K562 (cell line): ENCODE data around the gene FRMPD1. TPM values are rescaled to one million over a fixed set of nuclear protein-coding genes. Genes with fewer than 3 reads are reported as not detected.

ENCODE experiments used
- ATAC-seq: fragments of 200-7000 bp; cut with Tn5 transposase; 3 replicates; pipeline ENCODE4 v1.9.1; 2020; ENCODE audit warnings: moderate library complexity
- BruUV-seq: library from RNA; stranded (reverse); fragments of 400-500 nt; replicated peaks from 2 replicates; lab custom pipeline; 2021; lab: Mats Ljungman, UMichigan
- CTCF ChIA-PET: fragments of 300-600 bp; formaldehyde crosslinking; extraction: SDS; loops from one replicate; lab custom pipeline; 2021; ENCODE audit warnings: low intra/inter-chr PET ratio; lab: Yijun Ruan, JAX
- POLR2A ChIA-PET: fragments of 300-600, 350-650 bp; sonication (Branson Sonifier 250); formaldehyde crosslinking; extraction: SDS; loops from one replicate; lab custom pipeline; 2021; ENCODE audit warnings: antibody characterized with exemption, inconsistent platforms; lab: Yijun Ruan, JAX
- DNase-seq, 4 experiments: peaks; one replicate each; pipeline versions ENCODE4 v3.0.0 to v3.0.0-alpha.2; 2011 to 2018; ENCODE audit warnings: low spot score in 3 of 4, mixed read lengths in 3 of 4; ENCODE audit errors: extremely low read depth in 1 of 4
- FAIRE-seq: peaks from 2 replicates; lab custom pipeline; 2011; peaks lifted over from hg19 to GRCh38; lab: Jason Lieb, UNC
- H2AFZ ChIP-seq: 2 replicates; pipeline ENCODE4 v1.6.0; 2011; ENCODE audit warnings: low read depth, low read length, control low read depth, inconsistent platforms
- H3K27ac ChIP-seq: fragments of 200-600 bp; 3 replicates; pipeline ENCODE4 v1.8.0; 2011; ENCODE audit warnings: low read depth, mild to moderate bottlenecking, control low read depth, inconsistent platforms, low read length, moderate library complexity, mixed read lengths; ENCODE audit errors: extremely low read depth
- H3K27me3 ChIP-seq, 2 experiments: fragments of 300-600 bp in 1 of 2; 2 replicates in 1 of 2; 3 replicates in 1 of 2; pipeline versions ENCODE4 v1.6.0 to v1.8.0; 2011; ENCODE audit warnings: inconsistent platforms in 2 of 2, low read length in 2 of 2, mild to moderate bottlenecking in 1 of 2, mixed read lengths in 1 of 2, moderate library complexity in 1 of 2; ENCODE audit not compliant: control insufficient read depth in 2 of 2, insufficient read depth in 2 of 2
- H3K36me3 ChIP-seq: fragments of 300-600 bp; 3 replicates; pipeline ENCODE4 v1.8.0; 2011; ENCODE audit warnings: mild to moderate bottlenecking, low read length, inconsistent platforms; ENCODE audit not compliant: control insufficient read depth, insufficient read depth
- H3K4me1 ChIP-seq, 2 experiments: fragments of 200-600 bp in 1 of 2; replicated peaks in 1 of 2; 2 replicates in 1 of 2; 3 replicates in 1 of 2; pipeline versions ENCODE4 v1.5.1 to v1.8.0; 2011; ENCODE audit warnings: inconsistent platforms in 2 of 2, low read length in 2 of 2, mild to moderate bottlenecking in 1 of 2, mixed read lengths in 1 of 2, moderate library complexity in 1 of 2; ENCODE audit not compliant: control insufficient read depth in 2 of 2, insufficient read depth in 2 of 2
- H3K4me2 ChIP-seq: 2 replicates; pipeline ENCODE4 v1.6.1; 2011; ENCODE audit warnings: low read length, control low read depth, inconsistent platforms, mixed read lengths; ENCODE audit not compliant: insufficient read depth
- H3K4me3 ChIP-seq: fragments of 200-600 bp; sonication (generic), shearing (Covaris generic); 2 replicates; pipeline ENCODE4 v1.5.1; 2016; ENCODE audit warnings: control low read depth, inconsistent platforms
- H3K79me2 ChIP-seq: fragments of 200-600 bp; 3 replicates; pipeline ENCODE4 v1.8.0; 2011; ENCODE audit warnings: low read length, inconsistent platforms; ENCODE audit not compliant: control insufficient read depth, insufficient read depth
- H3K9ac ChIP-seq, 2 experiments: 2 replicates each; pipeline versions ENCODE4 v1.6.0 to v1.6.1; 2011; ENCODE audit warnings: low read depth in 2 of 2, low read length in 2 of 2, control low read depth in 1 of 2, inconsistent platforms in 1 of 2, mild to moderate bottlenecking in 1 of 2, mixed read lengths in 1 of 2; ENCODE audit not compliant: insufficient read depth in 1 of 2
- H3K9me1 ChIP-seq: one replicate; pipeline ENCODE4 v1.6.0; 2011; ENCODE audit warnings: inconsistent platforms, mild to moderate bottlenecking, low read length, moderate library complexity; ENCODE audit not compliant: control insufficient read depth, insufficient read depth
- H3K9me3 ChIP-seq: replicated peaks from 2 replicates; pipeline ENCODE4 v1.5.1; 2011; ENCODE audit warnings: low read depth, low read length, inconsistent platforms; ENCODE audit not compliant: control insufficient read depth, insufficient read depth
- H4K20me1 ChIP-seq: replicated peaks from 2 replicates; pipeline ENCODE4 v1.6.1; 2011; ENCODE audit warnings: low read length, inconsistent platforms, mixed read lengths; ENCODE audit not compliant: control insufficient read depth, insufficient read depth
- CBFA2T3 ChIP-seq: fragments of 450-650 bp; IDR thresholded peaks from 2 replicates; pipeline ENCODE4 v1.6.1; 2017
- CEBPZ ChIP-seq: fragments of 150-350 bp; IDR thresholded peaks from 2 replicates; pipeline ENCODE4 v1.6.1; 2014; ENCODE audit warnings: low read depth, mild to moderate bottlenecking, low read length, borderline replicate concordance
- HDAC3 ChIP-seq: fragments of 450-650 bp; IDR thresholded peaks from 2 replicates; pipeline ENCODE4 v1.6.1; 2018; ENCODE audit warnings: borderline replicate concordance, mild to moderate bottlenecking, moderate library complexity; ENCODE audit not compliant: partially characterized antibody
- ILF3 ChIP-seq: fragments of 450-650 bp; IDR thresholded peaks from 2 replicates; pipeline ENCODE4 v1.6.1; 2018; ENCODE audit warnings: antibody characterized with exemption, mild to moderate bottlenecking, moderate library complexity, borderline replicate concordance
- PHF20 ChIP-seq: fragments of 450-650 bp; IDR thresholded peaks from 2 replicates; pipeline ENCODE4 v1.6.1; 2018; ENCODE audit not compliant: partially characterized antibody
- PTTG1 ChIP-seq: fragments of 450-650 bp; IDR thresholded peaks from 2 replicates; pipeline ENCODE4 v1.6.1; 2016; ENCODE audit warnings: low read depth, mild to moderate bottlenecking, missing genetic modification characterization, missing compliant biosample characterization
- TAF1 ChIP-seq: IDR thresholded peaks from 2 replicates; pipeline ENCODE4 v1.6.1; 2011; ENCODE audit warnings: mild to moderate bottlenecking, low read length, moderate library complexity; ENCODE audit not compliant: insufficient read depth, control insufficient read depth, severe bottlenecking; ENCODE audit errors: extremely low read depth
- UBTF ChIP-seq, 2 experiments: IDR thresholded peaks; 2 replicates each; pipeline ENCODE4 v1.6.1; 2012; ENCODE audit warnings: improper control_type of control experiment in 2 of 2, low read depth in 2 of 2, low read length in 2 of 2, borderline replicate concordance in 1 of 2
- ZBTB8A ChIP-seq: fragments of 450-650 bp; IDR thresholded peaks from 2 replicates; pipeline ENCODE4 v1.6.1; 2018; ENCODE audit warnings: mild to moderate bottlenecking, moderate library complexity; ENCODE audit not compliant: partially characterized antibody
- ZNF551 ChIP-seq: fragments of 250-450 bp; sonication (Bioruptor Pico); IDR thresholded peaks from 2 replicates; pipeline ENCODE4 v1.5.0; 2021; ENCODE audit warnings: mild to moderate bottlenecking, moderate library complexity
- ZNF707 ChIP-seq: fragments of 250-450 bp; sonication (Bioruptor Pico); conservative IDR thresholded peaks from 2 replicates; pipeline ENCODE4 v1.8.0; 2022; ENCODE audit warnings: inconsistent platforms, mild to moderate bottlenecking, moderate library complexity
- ZNF75A ChIP-seq: fragments of 450-650 bp; formaldehyde crosslinking; IDR thresholded peaks from 2 replicates; pipeline ENCODE4 v1.4.0; 2020; ENCODE audit warnings: mild to moderate bottlenecking
- ZZZ3 ChIP-seq: fragments of 450-650 bp; IDR thresholded peaks from 2 replicates; pipeline ENCODE4 v1.6.1; 2016; ENCODE audit warnings: antibody characterized with exemption, mild to moderate bottlenecking, moderate library complexity
- WGBS: fragments of 100-300 bp; shearing (Covaris generic); methylation state at CpG from one replicate; pipeline ENCODE4 v1.1.6; 2016; ENCODE audit warnings: low coverage, mixed read lengths; ENCODE audit not compliant: insufficient coverage; ENCODE audit errors: missing lambda C conversion rate; 5-methylcytosine and 5-hydroxymethylcytosine counted together
- in situ Hi-C: fragments of 300-500 bp; cut with MboI; formaldehyde crosslinking; loops from 4 replicates; pipeline ENCODE4 v1.15.0; 2018; ENCODE audit warnings: inconsistent platforms, mixed read lengths
- intact Hi-C: fragments of 100-400 bp; cut with micrococcal nuclease; formaldehyde crosslinking; loops from 2 replicates; pipeline ENCODE4 v1.14.2; 2022
- polyA plus RNA-seq, 8 experiments: library from polyadenylated mRNA; depleted of rRNA in 4 of 8; stranded (reverse) in 5 of 8; unstranded in 3 of 8; fragments of >200 nt; fragmentation: Nextera tagmentation in 2 of 8; fragmentation: Illumina TruSeq in 1 of 8; extraction: Ambion mirVana in 2 of 8; extraction: Trizol in 1 of 8; gene quantifications; 2 replicates each; pipeline versions ENCODE4 v1.2.1 to v1.2.3, GENCODE V29; 2011 to 2014; ENCODE audit warnings: inconsistent platforms in 1 of 8, missing spikeins in 1 of 8
- total RNA-seq, 7 experiments: library from RNA; depleted of rRNA in 6 of 7; stranded (reverse); fragments of >200 nt in 6 of 7; fragmentation: Illumina TruSeq in 2 of 7; extraction: Trizol in 2 of 7; gene quantifications; 2 replicates each; pipeline versions ENCODE4 v1.2.1 to v1.2.3, GENCODE V29; 2011 to 2021; ENCODE audit warnings: low replicate concordance in 1 of 7

The FRMPD1 gene
- total and polyA plus RNA-seq, 9 of the 15 experiments (the other 6 are each of a cell fraction or from before 2014, with no cell fraction given): not detected

GRCh38 chr9:37706290-37706689 is 55.5 kb downstream of the FRMPD1 start:
- FAIRE-seq (no peak), DNase-seq (no peak), ATAC-seq (no peak)
- Histone ChIP-seq H3K9ac (no peak overlapping the region), H3K27me3 (peaks cover 36 to 40% of the 10 kb centered on the region in 2 experiments; a peak in 4 of 5 replicates), H3K4me1 (no peaks in the 10 kb centered on the region), H3K79me2 (no peaks in the 10 kb centered on the region), H3K9me3 (no peaks in the 10 kb centered on the region), H3K4me2 (no peak overlapping the region), H3K36me3 (no peaks in the 10 kb centered on the region), H3K9me1 (no peaks in the 10 kb centered on the region), H3K27ac (no peak overlapping the region), H4K20me1 (no peaks in the 10 kb centered on the region), H3K4me3 (no peak overlapping the region), H2AFZ (no peak overlapping the region)
- 0% methylated on average over 3 of the region's 3 CpGs for WGBS
- intact Hi-C loops (no loop called here), in situ Hi-C loops (no loop called here)
- BruUV-seq: no TSS peak
- no peak for TF ChIP-seq PTTG1
- no peak for TF ChIP-seq ZBTB8A
- TF ChIP-seq ZNF75A (CRISPR knock-in tag): no peak
- TF ChIP-seq TAF1: no peak
- no peak for TF ChIP-seq ZNF551 (CRISPR knock-in tag)
- TF ChIP-seq HDAC3: no peak
- no peak for TF ChIP-seq PHF20
- no peak for TF ChIP-seq UBTF (IDR thresholded peaks at IDR 0.05; ENCODE audit: borderline replicate concordance in 1 of 2, low read depth in 2 of 2, low read length in 2 of 2)
- TF ChIP-seq ILF3: no peak
- TF ChIP-seq CBFA2T3: no peak
- no peak for TF ChIP-seq ZNF707
- TF ChIP-seq CEBPZ: no peak
- TF ChIP-seq ZZZ3: no peak
- TF ChIP-seq, all 486 proteins: peak for 0
- POLR2A ChIA-PET: interaction anchor here (0.8 to 1.7 kb wide), 4 partner anchors 9 to 321 kb away, joined by 3 to 5 read pairs (median 4); no protein-coding TSS in a partner anchor
- CTCF ChIA-PET: no interaction called here
